KG1 (cell line): Measurements from ENCODE around the gene POU2AF3.
"Not testable (repeated sequence)": the region's sequence is repeated elsewhere in the genome, so short reads cannot be mapped to it uniquely, and the experiment has no call there.

Source experiments
- DNase-seq: peaks from one replicate; lab custom pipeline; 2025; lab: John Stamatoyannopoulos, UW

POU2AF3 gene

DNA sequence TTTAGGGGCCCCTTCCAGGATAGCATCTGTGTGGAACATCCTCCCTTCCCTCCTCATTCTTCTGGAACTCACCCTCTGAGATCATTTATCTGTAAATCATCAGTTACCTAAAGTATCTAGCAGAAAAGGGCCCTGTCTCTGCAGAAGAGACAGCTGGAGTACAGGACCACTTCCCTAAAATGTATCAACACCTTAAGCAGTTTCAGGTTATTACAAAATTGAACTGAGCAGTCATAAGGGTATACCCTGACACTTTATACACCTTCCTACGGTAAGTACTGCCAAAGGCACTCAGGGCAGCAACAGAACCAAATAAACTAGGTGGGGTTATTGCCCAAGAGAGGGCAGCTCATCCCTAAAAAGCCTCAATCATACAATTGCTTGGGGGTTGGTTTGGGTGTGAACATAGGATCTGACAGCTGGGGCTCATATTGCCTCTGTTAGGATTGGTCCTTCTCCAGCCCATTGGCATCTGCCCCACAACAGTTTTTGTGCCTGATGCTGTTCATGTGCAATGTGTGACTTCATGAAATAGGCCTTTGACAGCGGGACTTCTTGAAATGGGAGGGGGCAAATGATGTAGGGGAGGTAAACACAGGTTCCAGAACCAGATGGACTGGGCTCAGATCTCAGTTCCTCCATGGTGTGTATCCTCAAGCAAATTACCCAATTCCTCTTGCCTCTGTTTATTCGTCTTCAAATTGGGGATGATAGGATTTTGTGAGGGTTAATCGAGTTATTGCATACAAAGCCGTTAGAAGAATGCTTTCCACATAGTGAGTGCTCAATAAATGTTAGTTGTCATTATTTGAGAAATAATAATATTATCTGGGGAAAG lies 2.9 kb downstream of the POU2AF3 start:
- no peak for DNase-seq

DNA sequence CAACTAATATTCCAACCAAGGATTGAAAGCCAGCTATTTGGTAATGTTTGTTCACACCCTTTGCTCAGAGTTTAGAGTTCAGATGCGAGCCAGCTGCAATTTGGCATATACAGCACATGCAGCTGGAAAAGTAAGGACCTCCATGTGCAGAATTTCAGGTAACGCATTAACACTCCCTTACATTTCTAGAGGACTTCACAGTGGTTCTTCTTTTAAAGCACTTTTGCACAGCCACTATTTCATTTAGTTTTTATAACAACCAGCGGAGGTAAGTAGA lies 3.4 kb downstream of the POU2AF3 start:
- no peak for DNase-seq

DNA sequence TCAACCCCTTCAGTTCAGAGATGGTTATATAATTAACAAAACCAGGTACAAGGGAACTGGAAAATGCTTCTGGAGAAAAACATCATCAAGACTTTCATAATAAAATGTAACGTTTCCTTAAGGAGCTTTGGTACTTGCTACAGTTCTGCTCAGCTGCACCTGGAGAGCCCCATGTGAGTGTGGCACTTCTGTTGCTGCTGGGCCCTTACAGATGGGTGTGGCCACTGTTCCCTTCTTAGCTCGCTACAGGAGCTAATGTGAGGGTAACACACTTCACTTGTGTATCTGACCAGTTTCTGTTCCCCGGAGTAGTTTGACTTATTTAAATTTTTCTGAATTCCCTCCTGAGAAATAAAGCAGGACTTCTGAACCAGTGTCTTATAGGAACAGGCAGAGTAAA lies 4.0 kb downstream of the POU2AF3 start:
- no peak for DNase-seq

DNA sequence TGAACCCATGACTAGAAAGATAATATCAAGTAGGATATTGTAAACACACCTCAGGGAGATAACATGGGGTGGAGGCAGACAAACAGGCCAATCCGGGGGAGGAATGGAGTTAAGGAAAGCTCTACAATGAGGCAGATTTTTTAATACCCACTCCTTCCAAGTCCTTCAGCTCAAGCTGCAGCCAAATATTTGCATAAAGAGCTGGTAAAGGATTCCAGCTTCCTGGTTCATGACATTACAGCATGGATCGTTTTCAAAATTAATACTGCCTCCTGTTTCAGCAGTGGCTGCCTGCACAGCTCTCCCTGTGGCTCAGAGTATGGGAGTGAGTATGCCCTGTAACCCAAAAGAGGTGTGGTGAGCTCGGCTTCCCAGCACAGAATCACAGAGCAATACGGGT lies 5.1 kb downstream of the POU2AF3 start:
- DNase-seq: no peak

DNA sequence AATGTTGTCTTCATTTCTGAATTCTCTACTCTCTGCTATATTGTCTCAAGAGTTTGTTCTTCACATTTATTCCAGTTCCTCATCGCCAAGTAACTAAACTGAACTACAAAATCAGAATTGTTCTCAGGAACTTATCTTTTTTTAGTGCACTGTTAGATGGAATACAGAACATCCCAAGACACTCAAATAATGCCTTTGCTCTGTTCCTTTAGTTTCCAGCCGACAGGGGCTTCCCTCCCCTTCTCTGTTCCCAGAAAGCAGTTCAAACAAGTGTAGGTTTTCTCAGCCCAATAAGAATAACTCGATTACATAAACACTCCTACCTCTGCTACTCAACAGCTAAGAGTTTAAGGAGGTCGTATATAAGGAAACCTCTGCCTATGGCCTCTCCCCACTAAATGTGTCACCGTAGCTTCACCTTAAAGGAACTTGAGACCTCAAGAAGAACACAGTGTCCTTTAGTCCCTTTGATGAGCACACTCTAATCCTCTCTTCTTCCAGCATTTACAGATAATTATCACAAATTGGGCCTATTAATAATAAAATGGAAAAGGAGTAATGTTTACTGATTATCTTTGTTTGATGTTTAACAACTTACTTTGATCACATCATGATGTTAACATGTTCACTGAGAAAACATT lies 6.9 kb downstream of the POU2AF3 start:
- no peak for DNase-seq

DNA sequence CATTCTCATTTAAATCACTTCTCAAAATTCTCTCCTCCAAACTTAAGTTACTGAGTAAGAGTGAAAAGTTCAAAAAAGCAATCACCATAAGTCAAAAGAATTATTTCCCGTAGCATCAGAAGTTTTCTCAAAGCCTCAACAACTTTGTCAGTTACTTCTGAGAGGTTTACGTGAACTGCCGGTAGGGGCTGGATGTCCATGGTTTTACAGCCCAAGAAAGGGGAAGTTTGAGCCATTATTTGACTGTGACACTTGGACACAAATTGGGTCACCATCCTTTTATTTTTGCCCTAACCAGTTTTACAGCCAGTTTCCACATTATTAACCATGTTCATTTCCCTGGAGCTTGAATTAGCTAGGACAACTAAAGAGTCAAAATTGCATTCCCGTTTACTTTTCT lies 7.5 kb downstream of the POU2AF3 start:
- DNase-seq: no peak

DNA sequence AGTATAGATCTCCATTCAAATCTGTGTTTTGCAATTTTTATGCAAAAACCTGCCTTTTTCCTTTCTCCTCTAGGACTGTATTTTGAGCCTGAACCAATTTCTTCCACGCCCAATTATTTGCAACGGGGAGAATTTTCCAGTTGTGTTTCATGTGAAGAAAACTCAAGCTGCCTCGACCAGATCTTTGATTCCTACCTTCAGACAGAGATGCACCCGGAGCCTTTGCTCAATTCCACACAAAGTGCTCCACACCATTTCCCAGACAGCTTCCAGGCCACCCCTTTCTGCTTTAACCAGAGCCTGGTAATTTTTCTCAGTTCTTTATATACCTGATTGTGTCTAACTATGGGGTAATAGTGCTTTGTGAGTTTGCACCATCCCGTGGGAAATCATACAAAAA lies 8.0 kb downstream of the POU2AF3 start:
- DNase-seq: no peak

DNA sequence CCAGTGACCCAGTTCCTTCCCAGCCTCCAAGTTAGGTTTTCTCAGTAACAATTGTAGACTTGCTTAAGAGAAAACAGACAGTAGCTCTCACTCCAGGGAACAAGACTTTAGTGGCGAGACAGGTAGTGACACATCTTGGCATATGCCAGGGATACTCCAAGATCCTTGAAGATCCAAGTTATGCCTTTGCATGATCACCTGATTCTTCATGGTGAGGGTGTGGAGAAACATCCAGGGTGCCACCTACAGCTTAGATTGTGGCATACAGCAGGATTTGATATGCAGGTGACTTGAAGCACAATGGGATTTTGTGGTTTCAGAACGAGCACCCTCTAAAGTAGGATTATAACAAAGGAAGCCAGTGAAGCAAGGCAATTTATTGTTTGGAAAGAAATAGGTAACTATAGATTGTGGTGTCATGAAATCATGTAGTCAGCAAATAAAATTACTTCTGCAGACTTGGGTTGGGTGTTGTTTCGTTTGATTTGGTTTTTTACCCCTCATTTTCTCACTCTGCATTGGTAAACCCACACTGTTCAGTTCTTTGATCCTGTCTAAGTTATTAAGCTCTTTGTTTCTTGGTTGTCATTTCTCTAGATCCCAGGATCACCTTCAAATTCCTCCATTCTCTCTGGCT lies 9.2 kb downstream of the POU2AF3 start:
- DNase-seq: no peak

DNA sequence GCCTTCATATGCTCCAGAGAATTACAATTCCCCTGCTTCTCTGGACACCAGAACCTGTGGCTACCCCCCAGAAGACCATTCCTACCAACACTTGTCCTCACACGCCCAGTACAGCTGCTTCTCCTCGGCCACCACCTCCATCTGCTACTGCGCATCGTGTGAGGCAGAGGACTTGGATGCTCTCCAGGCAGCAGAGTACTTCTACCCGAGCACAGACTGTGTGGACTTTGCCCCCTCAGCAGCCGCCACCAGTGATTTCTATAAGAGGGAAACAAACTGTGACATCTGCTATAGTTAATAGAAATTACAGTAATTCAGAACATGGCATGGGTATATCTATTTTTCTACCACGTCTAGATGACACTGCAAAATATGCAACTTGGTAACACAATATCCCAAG lies 9.8 kb downstream of the POU2AF3 start:
- DNase-seq: no peak

DNA sequence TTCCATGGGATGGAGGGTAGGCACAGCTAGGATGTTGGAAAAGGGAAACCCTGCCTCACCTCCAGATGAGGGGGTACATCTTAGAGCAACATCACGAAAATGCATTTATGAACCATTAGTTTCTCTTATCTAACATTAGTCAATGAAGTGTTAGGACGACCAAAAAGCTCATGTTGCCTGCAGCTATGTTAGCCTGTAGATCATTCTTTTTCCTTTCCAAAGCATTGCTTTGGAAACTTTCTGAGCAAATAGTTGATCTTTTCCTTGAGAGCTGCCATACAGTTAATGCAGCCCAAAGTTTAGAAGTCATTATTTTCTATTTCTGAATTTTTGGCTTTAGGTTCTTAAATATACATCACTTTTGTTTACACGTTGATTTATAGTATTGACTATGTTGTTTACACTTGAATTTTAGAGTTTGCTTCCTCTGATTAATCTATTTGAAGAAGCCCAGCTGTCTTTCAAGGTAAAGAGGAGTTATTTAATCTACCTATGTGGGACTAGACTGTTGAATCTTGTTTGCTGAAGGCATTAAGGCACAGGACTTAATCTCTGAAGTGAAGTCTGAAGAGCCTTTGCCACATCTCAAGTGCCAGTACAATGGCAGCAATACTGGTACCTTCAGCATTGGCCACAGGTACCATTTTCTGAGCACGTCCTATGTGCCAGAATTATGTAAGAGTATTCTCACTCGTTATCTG lies 11.0 kb downstream of the POU2AF3 start:
- no peak for DNase-seq

DNA sequence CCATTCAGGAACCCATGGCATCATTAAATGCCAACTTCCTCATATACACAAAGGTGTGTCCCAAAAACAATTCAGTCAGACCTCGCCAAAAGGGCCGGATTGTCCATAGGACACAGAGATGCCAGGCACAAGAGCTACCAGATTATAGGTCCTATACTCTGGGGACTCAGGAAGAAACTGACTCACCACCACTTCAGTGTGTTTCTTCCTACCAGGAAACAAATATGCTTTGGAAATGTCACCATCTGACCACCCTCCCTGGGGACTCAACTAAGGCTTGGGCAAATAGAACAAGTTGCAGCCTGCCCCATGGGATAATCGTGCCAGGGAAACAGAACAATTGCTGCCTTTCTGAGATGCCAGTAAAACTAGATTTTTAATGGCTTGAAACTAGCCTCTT lies 11.7 kb downstream of the POU2AF3 start:
- DNase-seq: no peak

DNA sequence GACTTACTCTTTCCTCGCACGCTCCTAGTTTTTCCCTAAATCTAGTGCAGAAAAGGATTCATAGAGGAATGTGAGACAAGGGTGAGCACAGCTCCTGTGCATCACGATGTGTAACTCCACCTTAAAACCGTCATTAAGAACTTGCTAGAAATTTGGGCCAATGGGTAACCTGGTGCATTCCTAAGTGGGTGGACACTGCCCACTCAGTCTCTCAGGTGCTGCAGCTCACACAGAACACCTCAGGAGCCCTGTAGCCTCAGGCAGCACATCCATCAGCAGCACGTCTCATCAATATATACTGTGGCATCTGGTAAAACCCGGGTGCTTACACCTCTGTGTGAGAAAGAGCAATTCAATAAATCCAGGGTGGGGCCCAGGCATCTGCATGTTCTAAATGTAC lies 12.4 kb downstream of the POU2AF3 start:
- no peak for DNase-seq

DNA sequence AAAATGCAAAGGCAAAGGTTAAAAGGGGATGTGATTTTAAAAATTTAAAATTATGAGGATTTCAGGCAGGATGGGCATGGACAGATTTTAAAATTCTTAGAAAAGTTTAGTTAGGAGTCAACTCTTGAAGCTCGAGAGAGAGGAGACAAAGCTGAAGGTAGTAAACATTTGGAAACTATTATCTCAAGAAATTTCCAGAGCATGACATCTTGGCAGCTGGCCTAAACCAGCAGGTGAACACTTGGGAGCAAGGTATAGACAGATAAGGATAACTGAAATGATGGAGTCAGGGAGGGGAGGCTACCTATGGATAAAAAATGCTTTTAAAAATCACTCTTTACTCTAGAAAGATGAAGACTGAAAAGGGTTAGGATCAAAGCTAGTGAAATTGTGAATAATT lies 13.7 kb downstream of the POU2AF3 start:
- DNase-seq: no peak

DNA sequence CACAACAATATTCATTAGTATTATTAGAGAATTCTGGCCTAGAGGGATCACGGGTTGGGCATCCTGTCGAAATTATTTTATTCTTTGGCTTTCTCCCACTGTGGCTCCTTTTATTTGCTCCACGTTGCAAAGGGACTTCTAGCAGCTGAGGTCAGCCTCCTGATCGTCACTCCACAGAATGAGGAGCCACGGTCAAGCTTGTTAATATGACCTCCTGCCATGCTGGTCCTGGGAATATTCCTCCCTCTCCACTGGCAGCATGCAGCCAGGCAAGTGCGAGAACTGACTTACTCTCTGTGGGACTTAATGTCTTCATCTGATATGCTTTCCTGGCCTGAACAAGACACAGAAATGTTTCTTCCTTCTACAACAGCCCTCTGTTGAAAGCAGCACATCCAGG lies 20.9 kb downstream of the POU2AF3 start:
- DNase-seq: no peak

DNA sequence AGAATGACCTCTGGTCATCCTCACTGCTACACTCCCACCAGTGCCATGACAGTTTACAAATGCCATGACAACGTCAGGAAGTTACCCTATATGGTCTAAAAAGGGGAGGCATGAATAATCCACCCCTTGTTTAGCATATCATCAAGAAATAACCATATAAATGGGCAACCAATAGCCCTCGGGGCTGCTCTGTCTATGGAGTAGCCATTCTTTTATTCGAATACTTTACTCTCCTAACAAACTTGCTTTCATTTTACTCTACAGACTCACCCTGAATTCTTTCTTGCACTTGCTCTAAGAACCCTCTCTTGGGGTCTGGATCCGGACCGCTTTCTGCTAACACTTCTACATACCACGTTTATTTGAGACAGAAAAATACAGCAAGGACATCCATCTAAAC lies 21.9 kb downstream of the POU2AF3 start:
- not testable (repeated sequence) for DNase-seq

DNA sequence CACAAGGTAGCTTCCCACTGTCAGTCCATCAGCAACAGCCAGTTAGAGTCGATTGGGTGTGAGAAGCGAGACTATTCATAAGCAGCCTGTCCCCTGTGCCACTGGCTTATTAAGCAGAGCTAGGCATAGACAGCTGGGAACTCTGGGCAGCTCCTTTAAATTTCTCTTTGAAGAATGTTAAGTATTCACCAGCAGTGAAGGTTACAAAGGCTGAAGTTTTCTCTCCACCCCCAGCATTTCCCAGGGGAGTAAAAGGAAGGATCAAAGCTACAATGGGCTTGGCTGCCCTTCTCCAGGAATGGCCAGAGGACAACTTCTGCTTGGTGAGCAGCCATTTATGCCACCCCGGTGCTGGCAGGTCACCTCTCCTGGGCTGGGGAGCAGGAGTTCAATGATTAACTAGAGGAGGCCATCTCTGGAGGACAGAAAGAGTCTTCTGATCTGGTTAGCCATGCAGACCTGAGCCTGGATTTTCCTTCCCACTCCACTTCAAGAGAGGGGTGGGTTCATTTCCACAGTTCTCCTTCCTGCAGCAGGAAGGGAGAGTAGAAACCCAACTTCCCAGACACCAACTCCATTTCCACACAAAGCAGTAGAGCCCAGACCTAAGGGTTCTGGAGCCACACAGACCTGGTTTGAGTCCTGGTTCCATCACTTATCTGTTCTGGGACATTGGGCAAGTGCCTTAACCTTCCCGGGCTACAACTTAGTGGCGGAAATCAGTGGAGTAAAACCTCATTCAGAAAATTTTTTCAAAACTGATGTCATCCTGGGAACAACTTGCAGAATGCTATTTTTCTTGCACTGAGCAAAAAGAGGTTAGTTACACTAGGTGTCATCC lies 22.6 kb downstream of the POU2AF3 start:
- DNase-seq: no peak

DNA sequence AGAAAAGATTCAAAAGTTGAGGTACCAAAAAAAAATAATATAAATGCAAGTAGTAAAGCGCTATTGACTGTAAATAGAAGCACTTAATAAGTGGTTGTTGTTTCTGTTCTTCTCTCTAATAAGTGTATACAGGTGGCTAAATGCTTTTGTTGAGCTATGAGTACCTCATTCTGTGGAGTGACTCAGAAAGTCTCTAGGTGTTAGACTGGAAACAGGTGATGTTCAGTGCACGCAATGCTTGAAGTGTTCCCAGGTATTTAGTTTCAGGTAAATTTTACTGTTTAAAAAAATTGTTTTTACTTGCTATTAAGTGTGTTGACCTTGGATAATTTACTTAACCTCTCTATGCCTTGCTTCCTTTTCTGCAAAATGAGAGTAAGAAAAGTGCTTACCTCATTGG lies 24.2 kb downstream of the POU2AF3 start:
- DNase-seq: no peak

DNA sequence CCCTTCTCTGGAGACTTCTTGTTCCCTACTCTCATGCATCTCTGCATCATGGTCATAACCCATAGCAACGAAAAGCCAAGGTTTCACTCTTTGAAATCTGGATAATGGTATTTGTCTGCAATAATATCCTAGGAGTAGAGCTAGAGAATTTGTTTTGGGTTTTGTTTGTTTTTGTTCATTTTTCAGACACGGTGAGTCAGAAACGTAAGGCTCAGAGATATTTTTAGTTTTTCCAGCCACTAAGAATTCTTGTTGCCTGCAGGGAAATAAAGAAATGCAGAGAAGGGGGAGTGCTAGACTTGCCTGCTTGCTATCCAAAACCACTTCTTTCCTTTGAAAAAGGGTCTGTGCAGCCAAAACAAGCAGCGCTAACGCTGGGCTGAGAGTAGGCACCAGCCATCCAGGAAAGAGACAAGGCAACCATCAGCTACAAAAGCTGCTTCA lies 26.0 kb downstream of the POU2AF3 start:
- no peak for DNase-seq

DNA sequence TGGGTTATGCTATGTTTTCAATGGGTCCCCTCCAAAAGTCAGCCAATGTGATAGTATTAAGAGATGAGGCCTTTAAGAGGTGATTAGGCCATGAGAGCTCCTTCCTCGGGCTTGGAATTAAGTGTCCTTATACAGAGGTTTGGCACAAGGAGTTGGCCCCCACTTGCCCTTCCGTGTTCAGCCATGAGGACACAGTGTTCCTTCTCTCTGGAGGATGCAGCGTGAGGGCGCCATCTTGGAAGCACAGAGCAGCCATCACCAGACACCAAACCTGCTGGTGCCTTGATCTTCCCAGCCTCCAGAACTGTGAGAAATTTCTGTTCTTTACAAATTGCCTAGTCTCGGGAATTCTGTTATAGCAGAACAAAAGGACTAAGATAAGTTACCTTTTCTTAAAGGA lies 26.9 kb downstream of the POU2AF3 start:
- no peak for DNase-seq

DNA sequence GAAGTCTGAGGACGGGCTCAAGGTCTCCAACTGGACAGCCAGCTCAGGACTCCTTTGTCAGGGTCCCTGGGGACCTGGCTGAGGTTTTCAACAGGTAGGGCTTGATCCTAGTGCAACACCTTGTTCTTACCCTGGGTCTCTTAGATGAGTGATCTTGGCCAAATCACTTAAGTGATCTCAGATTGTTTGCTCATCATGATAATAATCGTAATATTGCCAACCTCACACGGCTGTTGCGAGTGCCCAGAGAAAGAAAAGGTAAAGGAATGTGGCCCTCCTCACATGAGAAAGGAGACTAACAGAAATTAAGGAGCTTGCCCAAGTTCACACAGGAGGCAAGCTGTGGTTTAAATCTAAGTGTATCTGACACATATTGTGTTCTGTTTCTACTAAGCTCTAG lies 28.5 kb downstream of the POU2AF3 start:
- DNase-seq: no peak

DNA sequence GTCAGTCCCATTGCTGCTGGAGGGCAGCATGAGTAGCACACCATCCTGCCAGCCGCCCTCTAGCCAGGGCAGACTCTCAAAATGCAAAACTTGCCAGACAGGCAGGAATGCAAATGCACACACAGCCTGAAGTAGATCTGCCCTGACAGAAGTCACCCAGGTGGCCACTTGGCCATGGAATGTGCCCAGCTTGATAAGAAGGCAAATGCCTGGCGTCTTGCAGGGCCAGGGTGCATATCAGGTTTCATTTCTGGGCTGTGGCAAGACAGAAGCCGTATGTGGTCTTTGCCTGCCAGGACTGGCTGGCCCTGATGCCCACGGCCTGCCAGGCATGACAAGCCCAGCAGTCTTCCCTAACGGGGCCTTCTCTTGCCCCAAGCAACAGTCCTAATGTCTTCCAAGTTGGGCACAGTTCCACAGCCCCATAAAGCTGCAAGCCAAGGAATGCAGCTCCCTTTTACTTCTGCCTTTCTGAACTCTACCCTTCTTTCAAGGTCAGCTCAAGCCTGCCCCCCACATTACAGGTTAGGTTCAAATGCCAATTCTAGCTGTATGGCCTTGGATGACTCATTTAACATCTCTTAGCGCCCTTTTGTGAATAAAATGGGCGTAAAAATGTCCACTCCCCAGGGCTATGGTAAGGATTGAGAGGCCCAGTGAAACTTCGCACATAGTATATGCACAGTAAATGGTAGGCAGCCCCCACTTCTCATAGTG lies 29.7 kb downstream of the POU2AF3 start:
- DNase-seq: no peak
